GM18502 (cell line): Measurements from ENCODE around the gene GTF3C2.

Experiments used
- ATAC-seq: cut with Tn5 transposase; IDR thresholded peaks from one replicate; pipeline ENCODE4 v1.9.1; 2021; ENCODE audit warnings: mild to moderate bottlenecking; ENCODE audit not compliant: unreplicated experiment, poor library complexity

GTF3C2 gene, protein sequence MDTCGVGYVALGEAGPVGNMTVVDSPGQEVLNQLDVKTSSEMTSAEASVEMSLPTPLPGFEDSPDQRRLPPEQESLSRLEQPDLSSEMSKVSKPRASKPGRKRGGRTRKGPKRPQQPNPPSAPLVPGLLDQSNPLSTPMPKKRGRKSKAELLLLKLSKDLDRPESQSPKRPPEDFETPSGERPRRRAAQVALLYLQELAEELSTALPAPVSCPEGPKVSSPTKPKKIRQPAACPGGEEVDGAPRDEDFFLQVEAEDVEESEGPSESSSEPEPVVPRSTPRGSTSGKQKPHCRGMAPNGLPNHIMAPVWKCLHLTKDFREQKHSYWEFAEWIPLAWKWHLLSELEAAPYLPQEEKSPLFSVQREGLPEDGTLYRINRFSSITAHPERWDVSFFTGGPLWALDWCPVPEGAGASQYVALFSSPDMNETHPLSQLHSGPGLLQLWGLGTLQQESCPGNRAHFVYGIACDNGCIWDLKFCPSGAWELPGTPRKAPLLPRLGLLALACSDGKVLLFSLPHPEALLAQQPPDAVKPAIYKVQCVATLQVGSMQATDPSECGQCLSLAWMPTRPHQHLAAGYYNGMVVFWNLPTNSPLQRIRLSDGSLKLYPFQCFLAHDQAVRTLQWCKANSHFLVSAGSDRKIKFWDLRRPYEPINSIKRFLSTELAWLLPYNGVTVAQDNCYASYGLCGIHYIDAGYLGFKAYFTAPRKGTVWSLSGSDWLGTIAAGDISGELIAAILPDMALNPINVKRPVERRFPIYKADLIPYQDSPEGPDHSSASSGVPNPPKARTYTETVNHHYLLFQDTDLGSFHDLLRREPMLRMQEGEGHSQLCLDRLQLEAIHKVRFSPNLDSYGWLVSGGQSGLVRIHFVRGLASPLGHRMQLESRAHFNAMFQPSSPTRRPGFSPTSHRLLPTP

DNA sequence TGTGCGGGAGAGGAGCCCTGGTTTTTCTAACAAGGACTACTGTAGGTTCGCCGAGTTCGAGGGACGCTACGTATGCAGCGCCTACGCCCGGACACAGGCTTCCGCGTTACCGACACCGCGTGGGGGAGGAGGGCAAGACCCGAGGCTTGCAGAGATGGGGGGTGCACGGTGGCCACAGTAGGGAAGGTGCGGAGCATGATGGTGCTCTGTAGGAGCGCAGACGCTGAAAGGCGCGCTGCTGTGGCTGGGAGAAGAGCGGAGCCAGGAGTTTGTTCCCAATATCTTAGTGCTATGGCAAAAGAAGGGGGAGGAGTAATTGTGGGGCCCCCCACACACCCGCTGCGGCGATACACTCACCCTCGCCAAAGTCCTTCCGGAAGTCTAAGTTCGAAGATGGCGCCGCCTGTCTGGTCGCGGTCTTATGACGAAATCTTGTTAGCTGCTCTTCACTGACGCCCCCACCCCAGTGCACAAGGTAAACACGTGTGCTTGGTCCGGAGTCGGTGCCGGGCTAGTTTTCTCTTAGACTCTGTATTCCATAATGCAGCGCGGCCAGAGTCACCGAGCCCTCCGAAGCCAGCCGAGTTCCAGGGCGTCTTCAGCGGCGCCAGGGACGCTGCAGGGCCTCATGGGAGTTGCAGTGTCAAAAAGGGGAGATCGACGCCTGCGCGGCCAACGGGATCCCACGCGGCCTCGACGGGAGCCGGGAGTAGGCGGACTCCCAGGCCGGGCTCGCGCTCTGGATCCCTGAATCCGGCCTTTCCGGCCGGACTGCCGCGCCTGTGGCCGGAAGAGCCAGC lies at the start of gene GTF3C2:
Gene GTF3C2 (minus strand): TSS at position 383 of the 800 bp plus-strand sequence. CDS start 13,210 bp downstream, outside the sequence.
- ATAC-seq, result peak; percentile 85

DNA sequence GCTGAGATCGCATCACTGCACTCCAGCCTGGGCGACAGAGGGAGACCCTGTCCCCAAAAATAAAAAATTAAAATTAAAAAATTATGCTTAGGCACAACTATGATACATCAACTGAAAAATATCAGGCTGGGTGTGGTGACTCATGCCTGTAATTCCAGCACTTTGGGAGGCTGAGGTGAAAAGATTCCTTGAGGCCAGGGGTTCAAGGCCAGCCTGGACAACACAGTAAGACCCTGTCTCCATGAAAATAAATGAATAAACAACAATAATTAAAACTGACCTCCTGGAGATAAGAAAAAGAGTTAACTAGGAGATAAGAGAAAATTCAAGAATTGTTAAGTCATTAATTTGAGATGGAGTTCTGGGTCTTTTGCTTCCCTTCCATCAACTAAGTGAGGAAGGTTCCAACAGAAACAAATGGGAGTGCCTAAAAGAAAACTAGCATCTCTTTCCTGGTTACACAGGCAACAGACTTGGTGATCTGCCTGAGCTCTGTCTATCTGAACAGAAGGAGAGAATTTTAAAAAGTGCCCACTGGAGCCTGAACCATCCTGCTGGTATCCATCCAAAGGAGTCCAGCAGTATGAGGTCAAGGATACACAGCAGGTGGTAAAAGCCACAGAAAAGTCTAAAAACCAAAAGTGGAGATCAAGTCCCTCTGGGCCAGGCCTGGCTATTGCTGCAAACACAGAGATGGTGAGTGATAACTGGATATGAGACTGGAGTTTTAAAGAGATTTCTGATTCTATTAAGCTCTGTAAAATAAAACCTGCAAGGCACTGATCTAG lies 44.0 kb upstream of the GTF3C2 start:
- ATAC-seq, result no peak

DNA sequence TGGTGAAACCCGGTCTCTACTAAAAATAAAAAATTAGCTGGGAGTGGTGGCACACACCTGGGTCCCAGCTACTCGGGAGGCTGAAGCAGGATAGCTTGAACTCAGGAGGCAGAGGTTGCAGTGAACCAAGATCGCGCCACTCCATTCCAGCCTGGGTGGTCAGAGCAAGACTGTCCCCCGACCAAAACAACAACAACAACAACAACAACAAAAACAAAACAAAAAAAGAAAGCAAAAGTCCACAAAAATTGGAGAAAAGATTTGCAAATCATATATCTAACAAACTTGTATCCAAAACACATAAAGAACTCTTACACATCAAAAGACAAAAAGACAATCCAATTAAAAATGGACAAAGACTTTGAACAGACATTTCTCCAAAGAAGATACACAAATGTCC lies 42.4 kb upstream of the GTF3C2 start:
- no peak for ATAC-seq

DNA sequence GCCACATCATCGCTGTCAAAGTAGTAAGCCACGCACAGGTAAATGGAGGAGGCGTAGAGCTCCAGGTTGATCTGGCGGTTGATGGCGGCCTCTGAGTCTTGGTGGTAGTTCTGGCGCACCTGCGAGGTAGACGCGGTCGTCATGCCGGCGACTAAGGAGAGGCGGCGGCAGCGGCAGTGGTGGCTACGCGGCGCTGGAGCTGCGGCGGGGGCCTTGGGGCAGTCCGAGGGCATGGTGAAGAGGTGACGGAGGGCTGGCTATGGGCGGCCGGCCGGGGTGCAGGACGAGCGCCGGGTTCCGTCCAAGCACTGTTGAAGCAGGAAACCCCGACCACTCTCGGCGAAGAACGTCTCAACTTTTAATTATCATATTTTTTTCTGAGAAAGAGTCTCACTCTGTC lies 36.7 kb upstream of the GTF3C2 start:
- no peak for ATAC-seq

- no peak for ATAC-seq
Measured at GRCh38 chr2:27390822-27391679, 34.5 kb upstream of the GTF3C2 start.

DNA sequence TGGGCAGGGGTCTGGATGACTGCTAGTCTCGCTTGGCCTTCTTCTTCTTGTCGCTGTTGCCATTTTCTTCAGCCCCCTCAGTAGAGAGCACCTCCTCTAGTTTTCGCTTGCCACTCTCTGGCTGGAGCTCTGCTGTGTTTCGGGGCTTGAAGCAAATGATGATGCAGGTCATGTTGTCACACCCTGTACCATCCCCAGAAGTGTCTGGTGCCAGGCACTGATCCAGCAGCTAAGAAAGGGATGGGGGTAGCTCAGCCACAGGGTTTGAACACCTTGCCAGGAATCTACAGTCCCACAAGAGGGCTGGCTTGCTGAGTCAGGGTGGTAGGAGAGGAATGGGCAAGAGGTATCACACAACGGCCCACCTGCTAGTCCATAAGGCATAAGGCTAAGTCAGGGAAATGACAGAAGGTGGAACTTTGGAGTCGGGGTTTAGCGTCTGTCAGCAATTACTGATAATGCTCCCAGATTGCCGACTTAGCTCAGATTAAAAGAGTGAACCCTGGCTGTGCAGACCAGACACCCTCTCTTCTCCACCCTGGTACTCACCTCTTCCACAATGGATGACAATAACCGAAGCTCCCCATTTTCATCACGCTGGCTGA lies 25.1 kb upstream of the GTF3C2 start:
- ATAC-seq, result no peak

- ATAC-seq, result peak; percentile 84
Measured at GRCh38 chr2:27380626-27381545, 24.3 kb upstream of the GTF3C2 start, which contains the start of gene ZNF513. TSS of gene ZNF513 (minus strand) at chr2:27380734. CDS start at chr2:27380526, 208 bp downstream.

GRCh38 chr2:27379836-27380625 lies 23.5 kb upstream of the GTF3C2 start:
- ATAC-seq, result no peak

DNA sequence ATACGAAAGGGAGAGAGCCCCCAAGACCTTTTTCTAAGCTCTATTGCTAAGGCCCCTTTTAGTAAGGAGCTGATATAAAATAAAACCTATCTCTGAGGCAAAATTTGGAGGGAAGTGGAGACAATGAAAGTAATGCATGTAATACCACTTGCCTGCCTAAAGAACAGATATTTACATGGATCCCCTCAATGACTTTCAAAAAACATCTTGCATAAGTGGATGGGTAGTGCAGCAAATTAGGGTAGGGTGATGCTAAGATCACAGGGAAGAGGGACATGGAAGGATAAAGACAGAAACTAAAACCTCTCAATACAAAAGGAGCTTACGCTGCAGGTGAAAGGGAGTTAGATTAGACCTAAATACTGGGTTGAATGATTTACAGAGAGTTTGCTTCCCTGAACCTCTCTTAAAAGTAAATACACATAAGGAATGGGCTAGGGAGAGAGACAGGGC lies 22.8 kb upstream of the GTF3C2 start:
- no peak for ATAC-seq

DNA sequence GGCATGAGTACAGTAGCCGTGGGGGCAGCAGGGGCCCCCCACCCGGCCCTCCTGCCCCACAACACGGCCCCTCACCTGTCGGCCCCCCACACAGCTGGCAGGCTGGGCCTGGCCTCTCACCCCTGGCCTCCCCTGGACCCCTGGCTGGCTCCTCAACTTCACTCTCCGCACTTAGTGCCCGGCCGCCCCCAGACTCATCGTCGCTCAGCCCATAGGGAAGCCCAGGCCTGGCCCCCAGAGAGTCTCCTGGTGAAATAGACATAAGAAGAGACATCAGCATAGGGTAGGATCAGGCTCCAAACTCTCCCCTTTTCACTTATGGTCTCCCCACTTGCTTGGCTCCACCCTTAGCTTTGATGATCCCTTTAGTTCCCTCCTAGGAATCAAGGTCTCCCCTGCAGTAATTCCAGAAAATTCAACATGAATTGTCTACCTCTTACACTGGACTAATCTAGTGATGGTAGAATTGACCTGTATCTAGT lies 22.3 kb upstream of the GTF3C2 start:
- ATAC-seq, result no peak

- no peak for ATAC-seq
Measured at GRCh38 chr2:27378096-27378808, 21.7 kb upstream of the GTF3C2 start.

GRCh38 chr2:27377618-27378095 lies 21.1 kb upstream of the GTF3C2 start:
- ATAC-seq, result no peak

DNA sequence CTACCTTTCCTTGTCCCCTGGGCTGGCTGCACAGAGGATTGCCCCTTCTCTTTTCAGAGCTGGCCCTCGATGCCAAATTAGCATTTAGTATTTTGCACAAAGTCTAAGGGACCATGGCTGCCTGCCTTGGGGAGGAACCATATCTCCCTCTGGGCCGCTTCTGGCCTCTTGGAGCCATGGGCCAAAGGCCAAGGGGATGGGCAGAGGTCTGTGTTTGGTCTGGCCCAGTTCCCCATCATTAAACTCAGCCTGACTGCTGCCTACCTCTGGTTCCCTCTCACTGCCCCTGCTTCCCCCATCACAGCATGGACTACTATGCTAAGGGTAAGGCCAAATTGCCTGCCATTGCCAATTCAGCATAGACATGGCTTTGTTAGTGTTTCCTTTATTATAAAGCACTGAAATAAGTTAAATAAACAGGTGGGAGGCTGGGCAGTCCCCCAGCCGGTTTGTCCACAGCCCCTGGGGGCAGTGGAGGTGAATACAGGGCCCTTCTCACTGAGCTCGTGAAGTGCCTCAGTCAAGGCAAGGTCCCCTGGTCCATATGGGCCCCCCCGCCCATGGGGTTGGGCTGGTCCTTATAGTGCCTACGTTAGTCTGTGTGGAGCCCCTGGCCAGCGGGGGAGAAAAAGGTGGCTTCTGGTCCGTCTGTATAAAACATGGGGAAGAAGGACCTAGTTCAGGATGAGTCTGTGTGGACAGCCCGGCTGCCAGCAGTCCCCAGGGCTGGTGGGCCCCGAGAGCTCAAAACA lies 20.5 kb upstream of the GTF3C2 start:
- ATAC-seq, result no peak

DNA sequence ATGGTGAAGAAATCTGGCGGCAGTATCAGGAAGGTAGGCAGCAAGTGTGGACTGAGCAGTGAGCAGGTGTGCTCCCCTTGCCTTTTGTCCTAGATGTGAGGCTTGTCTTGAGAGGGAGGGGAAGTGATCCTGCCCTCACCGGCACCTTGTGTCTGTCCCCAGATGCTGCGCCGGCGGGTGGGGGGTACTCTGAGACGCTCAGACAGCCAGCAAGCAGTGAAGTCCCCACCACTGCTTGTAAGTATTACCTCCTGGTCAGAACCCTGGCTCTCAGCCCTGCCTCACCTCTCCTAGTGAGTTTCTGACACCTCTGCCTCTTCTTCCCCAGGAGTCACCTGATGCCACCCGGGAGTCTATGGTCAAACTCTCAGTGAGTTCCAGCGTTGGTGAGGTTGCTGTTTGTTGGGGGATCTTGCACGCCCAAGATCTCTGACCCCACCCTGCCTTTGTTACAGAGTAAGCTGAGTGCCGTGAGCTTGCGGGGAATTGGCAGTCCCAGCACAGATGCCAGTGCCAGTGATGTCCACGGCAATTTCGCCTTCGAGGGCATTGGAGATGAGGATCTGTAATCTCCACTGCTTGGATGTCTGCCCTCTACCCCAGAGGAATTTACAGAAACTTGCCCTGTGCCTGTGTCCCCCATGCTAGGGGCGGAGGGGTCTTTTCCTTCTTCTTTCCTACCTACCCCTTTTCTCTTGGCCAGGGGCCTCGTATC lies 19.7 kb upstream of the GTF3C2 start:
- no peak for ATAC-seq
